GM19351 (cell line): ENCODE measurements around the gene PLIN5.
"Not testable (repeated sequence)": the region's sequence is repeated elsewhere in the genome, so short reads cannot be mapped to it uniquely, and the experiment has no call there.

ENCODE experiments used
- ATAC-seq: cut with Tn5 transposase; IDR thresholded peaks from one replicate; pipeline ENCODE4 v1.9.1; 2021; ENCODE audit warnings: mild to moderate bottlenecking, moderate library complexity; ENCODE audit not compliant: unreplicated experiment

The PLIN5 gene

DNA sequence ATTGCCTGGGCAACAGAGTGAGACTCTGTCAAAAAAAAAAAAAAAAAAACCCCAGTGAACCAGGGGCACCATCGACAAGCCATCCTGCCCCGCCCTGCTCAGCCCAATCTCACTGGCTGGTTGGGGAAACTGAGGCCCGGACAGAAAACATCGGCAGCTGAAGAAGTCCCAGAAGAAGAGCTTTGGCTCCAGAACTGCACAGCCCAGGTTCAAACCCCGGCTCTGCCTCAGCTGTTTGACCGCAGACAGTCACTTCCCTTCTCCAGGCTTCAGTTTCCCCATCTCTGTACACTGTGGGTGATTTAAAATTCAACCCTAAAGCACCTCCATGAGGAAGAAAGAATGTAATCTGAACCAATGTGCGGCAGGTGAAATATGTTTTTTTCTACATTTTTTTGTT is 33.9 kb upstream of the PLIN5 start:
- ATAC-seq, result no peak

- no peak for ATAC-seq
Observed at GRCh38 chr19:4567584-4568071, 32.6 kb upstream of the PLIN5 start.

GRCh38 chr19:4566402-4567051 is 31.5 kb upstream of the PLIN5 start:
- no peak for ATAC-seq

DNA sequence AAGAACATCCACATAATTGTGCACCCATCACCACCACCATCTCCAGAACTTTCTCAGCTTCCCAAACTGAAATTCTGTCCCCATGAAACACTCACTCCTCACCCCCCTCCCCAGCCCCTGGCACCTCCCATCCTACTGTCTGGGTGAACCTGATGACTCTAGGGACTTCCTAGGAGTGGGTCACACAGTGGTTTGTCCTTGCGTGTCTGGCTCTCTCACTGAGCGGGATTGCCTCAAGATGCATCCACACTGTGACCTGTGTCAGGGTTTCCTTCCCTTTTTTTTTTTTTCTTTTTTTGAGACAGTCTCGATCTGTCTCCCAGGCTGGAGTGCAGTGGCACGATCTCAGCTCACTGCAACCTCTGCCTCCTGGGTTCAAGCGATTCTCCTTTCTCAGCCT is 28.5 kb upstream of the PLIN5 start:
- not testable (repeated sequence) for ATAC-seq

GRCh38 chr19:4562085-4562484 is 27.1 kb upstream of the PLIN5 start:
- not testable (repeated sequence) for ATAC-seq

- no peak for ATAC-seq
Observed at GRCh38 chr19:4559569-4559968, 24.5 kb upstream of the PLIN5 start, which contains the start of gene SEMA6B. Gene SEMA6B, minus strand, starts transcription at chr19:4559684. Its CDS starts 1,227 bp downstream, at chr19:4558457.

GRCh38 chr19:4557971-4558941 is 23.2 kb upstream of the PLIN5 start:
- ATAC-seq, result no peak

DNA sequence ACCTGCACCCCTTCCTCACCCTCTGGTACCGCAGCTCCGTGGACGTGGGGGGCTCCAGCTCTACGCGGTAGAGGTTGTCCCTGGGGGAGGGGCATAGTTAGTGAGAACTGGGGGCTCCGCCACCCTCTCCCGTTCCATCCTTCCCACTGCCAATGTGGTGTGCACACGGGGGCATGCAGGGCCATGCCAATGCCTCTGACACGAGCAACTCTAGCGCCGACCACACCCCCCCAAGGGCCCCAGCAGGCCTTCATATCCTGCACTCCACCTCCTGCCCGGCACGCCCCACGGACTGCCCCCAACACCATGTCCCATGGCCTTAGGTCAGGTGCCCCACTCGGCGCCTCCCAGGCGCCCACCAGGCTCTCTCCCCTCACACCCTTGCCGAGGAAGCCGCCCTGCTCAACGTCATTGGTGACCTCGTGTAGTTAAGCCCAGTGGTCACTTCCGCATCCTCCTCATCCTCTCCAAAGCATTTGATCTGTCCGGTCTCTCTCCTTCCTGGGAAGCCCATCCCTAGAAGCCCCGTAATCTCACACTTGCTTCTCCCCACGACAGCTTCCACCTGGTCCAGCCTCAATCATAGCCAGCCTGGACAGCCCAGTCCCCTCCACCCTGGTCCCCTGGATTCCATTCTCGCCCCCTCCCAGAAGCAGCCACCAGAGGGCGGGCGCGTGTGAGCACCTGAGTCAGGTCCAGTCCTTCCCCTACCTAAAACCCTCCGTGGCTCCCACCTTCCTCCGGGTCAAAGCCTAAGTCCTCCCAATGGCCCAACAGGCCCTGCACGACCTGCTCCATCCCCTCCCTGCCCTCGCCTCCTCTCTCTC is 22.3 kb upstream of the PLIN5 start:
- ATAC-seq, result no peak

GRCh38 chr19:4556597-4557127 is 21.6 kb upstream of the PLIN5 start:
- no peak for ATAC-seq

- no peak for ATAC-seq
Observed at GRCh38 chr19:4555657-4556561, 20.9 kb upstream of the PLIN5 start.

GRCh38 chr19:4554717-4555116 is 19.7 kb upstream of the PLIN5 start:
- ATAC-seq, result no peak

- no peak for ATAC-seq
Observed at GRCh38 chr19:4553775-4554174, 18.8 kb upstream of the PLIN5 start.

GRCh38 chr19:4553092-4553695 is 18.2 kb upstream of the PLIN5 start:
- no peak for ATAC-seq

GRCh38 chr19:4552525-4552819 is 17.4 kb upstream of the PLIN5 start:
- no peak for ATAC-seq

GRCh38 chr19:4550479-4551050 is 15.5 kb upstream of the PLIN5 start:
- ATAC-seq, result no peak

DNA sequence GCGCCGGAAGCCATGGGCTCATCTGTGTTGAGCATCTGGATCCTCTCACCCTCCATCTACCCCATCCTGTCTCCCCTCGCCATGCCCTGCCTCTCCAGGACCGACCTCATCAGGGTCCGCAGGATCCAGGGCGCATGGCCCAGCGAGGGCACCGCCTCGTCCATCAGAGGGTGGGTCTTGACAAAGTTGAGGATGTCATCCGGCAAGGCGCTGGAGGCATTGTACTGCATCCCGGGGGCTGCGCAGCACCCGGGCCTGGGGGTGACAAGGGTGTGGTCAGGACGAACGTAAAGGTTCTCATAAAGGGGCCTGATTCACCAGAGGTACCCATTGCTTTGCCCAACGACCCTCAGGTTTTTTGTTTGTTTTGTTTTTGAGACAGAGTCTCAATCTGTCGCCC is 15.0 kb upstream of the PLIN5 start:
- no peak for ATAC-seq

DNA sequence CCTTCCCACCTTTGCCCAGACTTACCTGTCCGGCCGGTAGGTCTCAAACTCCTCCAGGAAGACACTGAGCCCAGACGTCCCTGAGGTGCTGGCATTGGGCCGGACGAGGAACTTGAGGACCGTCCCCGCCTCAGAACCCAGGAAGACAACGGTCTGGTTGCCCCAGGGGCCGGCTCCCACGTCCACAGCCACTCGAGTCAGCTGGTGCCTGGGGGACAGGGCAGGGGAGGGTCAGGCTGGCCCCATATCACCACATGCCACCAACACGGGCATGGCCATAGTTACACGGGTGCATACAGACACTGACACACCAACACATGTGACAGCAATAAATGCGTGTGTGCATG is 13.2 kb upstream of the PLIN5 start:
- ATAC-seq, result no peak

GRCh38 chr19:4547303-4548237 is 12.5 kb upstream of the PLIN5 start:
- no peak for ATAC-seq
